ENCODE data around the gene SYT9.
A peak's percentile ranks its signal among the peaks of the same experiment; 100 is the strongest.

Gene SYT9

GRCh38 chr11:7348432-7349304, 97.0 kb downstream of the SYT9 start (continued):
- TF ChIP-seq, protein P1, sequence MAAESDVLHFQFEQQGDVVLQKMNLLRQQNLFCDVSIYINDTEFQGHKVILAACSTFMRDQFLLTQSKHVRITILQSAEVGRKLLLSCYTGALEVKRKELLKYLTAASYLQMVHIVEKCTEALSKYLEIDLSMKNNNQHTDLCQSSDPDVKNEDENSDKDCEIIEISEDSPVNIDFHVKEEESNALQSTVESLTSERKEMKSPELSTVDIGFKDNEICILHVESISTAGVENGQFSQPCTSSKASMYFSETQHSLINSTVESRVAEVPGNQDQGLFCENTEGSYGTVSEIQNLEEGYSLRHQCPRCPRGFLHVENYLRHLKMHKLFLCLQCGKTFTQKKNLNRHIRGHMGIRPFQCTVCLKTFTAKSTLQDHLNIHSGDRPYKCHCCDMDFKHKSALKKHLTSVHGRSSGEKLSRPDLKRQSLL (tag by site-specific recombination; IDR thresholded peaks at IDR 0.05) = no peak
- TF ChIP-seq BCL11B (tag by site-specific recombination; IDR thresholded peaks at IDR 0.05; ENCODE audit: low read depth) (no peak), ZNF175 (tag by site-specific recombination; IDR thresholded peaks at IDR 0.05) (no peak), ZNF335 (tag by site-specific recombination; conservative IDR thresholded peaks at IDR 0.05) (0 out of 2 replicates have a peak, but pooled peaks have one; percentile 37), ZNF350 (tag by site-specific recombination; IDR thresholded peaks at IDR 0.05) (no peak), ZNF621 (tag by site-specific recombination; IDR thresholded peaks at IDR 0.05) (no peak), ZNF600 (tag by site-specific recombination; IDR thresholded peaks at IDR 0.05) (no peak)

GRCh38 chr11:7351228-7351627, 99.5 kb downstream of the SYT9 start:
- H3K4me3 ChIP-seq (ENCODE audit: low read depth, low read length) = no peak overlapping the region
- H3K9me3 ChIP-seq (ENCODE audit: control insufficient read depth, insufficient read depth, low read depth, low read length) = no peaks in the 10 kb centered on the region
- no peak overlapping the region for H3K27ac ChIP-seq (ENCODE audit: extremely low read depth, low read depth, low read length)
- peaks cover 3% of the 10 kb centered on the region; the same call in 1 of the 2 replicates for H3K4me1 ChIP-seq (ENCODE audit: control insufficient read depth, insufficient read depth, low read length)
- ChIA-PET CTCF (interaction anchor here (1.2 to 2.9 kb wide), 4 partner anchors 10 to 91 kb away, joined by 3 to 38 read pairs (median 5); no protein-coding TSS in a partner anchor), POLR2A (no interaction called here)
- peaks cover 0 to 14% of the 10 kb centered on the region in 2 experiments; a peak in 1 of 3 replicates for H3K36me3 ChIP-seq (ENCODE audit: control insufficient read depth in 2 of 2, insufficient read depth in 1 of 2, low read length in 2 of 2)
- TF ChIP-seq FEZF1 (tag by site-specific recombination; IDR thresholded peaks at IDR 0.05) (0 out of 2 replicates have a peak, but pooled peaks have one; percentile 29), RBAK (tag by site-specific recombination; IDR thresholded peaks at IDR 0.05) (no peak)

DNA sequence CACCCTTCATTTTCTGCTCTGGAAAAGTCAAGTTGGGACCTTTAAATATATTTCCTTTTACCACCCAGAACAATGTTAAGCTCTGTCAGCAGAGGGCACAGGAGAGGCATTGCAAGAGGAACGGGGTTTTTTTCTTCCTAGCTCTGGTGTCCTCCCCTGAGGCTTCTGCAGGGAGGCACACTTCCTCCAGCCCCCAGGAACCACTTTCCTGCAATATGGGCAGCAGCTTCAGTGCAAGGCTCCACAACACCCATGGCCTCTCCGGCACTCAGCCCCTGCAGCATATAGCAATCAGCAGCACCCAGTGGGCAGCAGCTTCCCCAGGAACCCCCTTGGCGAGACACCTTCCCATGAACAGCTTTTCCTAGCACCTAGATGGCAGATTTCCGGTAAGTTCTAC, 101.4 kb downstream of the SYT9 start:
- CTCF ChIA-PET = interaction anchor here (0.6 to 2.9 kb wide), 15 partner anchors 9 to 314 kb away, joined by 3 to 38 read pairs (median 4); no protein-coding TSS in a partner anchor
- H3K36me3 ChIP-seq (ENCODE audit: control insufficient read depth in 2 of 2, insufficient read depth in 1 of 2, low read length in 2 of 2) = peaks cover 0 to 14% of the 10 kb centered on the region in 2 experiments; a peak in 1 of 3 replicates
- H3K4me1 ChIP-seq (ENCODE audit: control insufficient read depth, insufficient read depth, low read length) = peaks cover 3% of the 10 kb centered on the region; the same call in 1 of the 2 replicates
- no peak overlapping the region for H3K4me3 ChIP-seq (ENCODE audit: low read depth, low read length)
- TF ChIP-seq ZNF23 (tag by site-specific recombination; IDR thresholded peaks at IDR 0.05; ENCODE audit: borderline replicate concordance) = no peak
- peak; percentile 22; the same call in 1 of the 2 replicates for TF ChIP-seq CTCF (tag by site-specific recombination; IDR thresholded peaks at IDR 0.05)
- POLR2A ChIA-PET = no interaction called here
- no peaks in the 10 kb centered on the region for H3K9me3 ChIP-seq (ENCODE audit: control insufficient read depth, insufficient read depth, low read depth, low read length)
- no peak overlapping the region for H3K27ac ChIP-seq (ENCODE audit: extremely low read depth, low read depth, low read length)

DNA sequence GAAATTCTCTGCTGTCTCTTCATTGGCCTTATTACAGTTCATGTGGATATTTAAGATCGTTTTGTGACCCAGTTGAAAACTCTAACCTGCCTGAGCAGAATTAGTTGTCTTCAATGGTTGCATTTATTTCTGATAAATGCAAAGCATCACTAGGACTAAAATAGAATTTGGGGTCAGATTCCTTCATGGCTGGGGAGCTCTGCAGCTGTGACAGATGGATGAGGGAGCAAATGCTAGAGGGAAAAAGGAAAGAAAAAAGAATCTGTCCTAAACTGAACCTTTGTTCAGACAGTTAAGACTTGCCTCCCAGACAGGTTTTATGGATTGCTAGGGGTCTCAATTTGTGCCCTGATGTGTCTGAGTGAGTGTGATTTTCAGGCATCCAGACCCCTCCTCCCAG, 113.0 kb downstream of the SYT9 start:
- Histone ChIP-seq H3K9me3 (ENCODE audit: control insufficient read depth, insufficient read depth, low read depth, low read length) (no peaks in the 10 kb centered on the region), H3K27ac (ENCODE audit: extremely low read depth, low read depth, low read length) (no peak overlapping the region), H3K4me3 (ENCODE audit: low read depth, low read length) (no peak overlapping the region), H3K4me1 (ENCODE audit: control insufficient read depth, insufficient read depth, low read length) (no peaks in the 10 kb centered on the region), H3K36me3 (ENCODE audit: control insufficient read depth in 2 of 2, insufficient read depth in 1 of 2, low read length in 2 of 2) (no peaks in the 10 kb centered on the region)
- ChIA-PET POLR2A (no interaction called here), CTCF (interaction anchor here (1.5 kb wide), 1 partner anchor 12 kb away, joined by 7 read pairs; no protein-coding TSS in a partner anchor)
- TF ChIP-seq ZNF132 (tag by site-specific recombination; IDR thresholded peaks at IDR 0.05; ENCODE audit: borderline replicate concordance) (no peak), ZNF530 (tag by site-specific recombination; IDR thresholded peaks at IDR 0.05; ENCODE audit: low read depth) (no peak), PRDM10 (tag by site-specific recombination; IDR thresholded peaks at IDR 0.05) (no peak), HOXA7 (CRISPR knock-in tag; IDR thresholded peaks at IDR 0.05; ENCODE audit: borderline replicate concordance) (no peak), OVOL3 (tag by site-specific recombination; IDR thresholded peaks at IDR 0.05) (no peak), KLF7 (tag by site-specific recombination; IDR thresholded peaks at IDR 0.05; ENCODE audit: borderline replicate concordance) (no peak), SALL2 (tag by site-specific recombination; IDR thresholded peaks at IDR 0.05; ENCODE audit: borderline replicate concordance) (no peak), KLF16 (tag by site-specific recombination; IDR thresholded peaks at IDR 0.05) (no peak), ELK4 (IDR thresholded peaks at IDR 0.05; ENCODE audit: borderline replicate concordance, low read depth, low read length) (no peak), ZNF76 (tag by site-specific recombination; IDR thresholded peaks at IDR 0.05; ENCODE audit: borderline replicate concordance, low read depth) (no peak)
